PFSK-1 (cell line): ENCODE data around the gene RASSF3.

ENCODE experiments used
- POLR2AphosphoS5 ChIP-seq: IDR thresholded peaks from 2 replicates; pipeline ENCODE4 v1.6.1; 2012; ENCODE audit warnings: low read depth, mild to moderate bottlenecking, control low read depth, low read length, moderate library complexity
- REST ChIP-seq, 2 experiments: IDR thresholded peaks; 2 replicates each; pipeline versions ENCODE4 v1.6.1 to v1.8.0; 2011 to 2012; ENCODE audit warnings: low read depth in 2 of 2, low read length in 2 of 2, control low read depth in 1 of 2, inconsistent platforms in 1 of 2, mild to moderate bottlenecking in 1 of 2, moderate library complexity in 1 of 2; ENCODE audit not compliant: insufficient read depth in 1 of 2
- TAF1 ChIP-seq: IDR thresholded peaks from 2 replicates; pipeline ENCODE4 v1.6.1; 2012; ENCODE audit warnings: low read length, control low read depth, borderline replicate concordance; ENCODE audit not compliant: insufficient read depth

GRCh38 chr12:64590183-64590582 lies 20.1 kb upstream of the RASSF3 start:
- TF ChIP-seq TAF1: no peak
- TF ChIP-seq REST (IDR thresholded peaks at IDR 0.05; ENCODE audit: insufficient read depth in 1 of 2, low read depth in 2 of 2, low read length in 2 of 2): no peak
- no peak for TF ChIP-seq POLR2AphosphoS5
